IPS-18a (cell line): Measurements from ENCODE around the gene OR2T8.

ENCODE experiments used
- H3K27ac ChIP-seq: one replicate; pipeline ENCODE4 v1.5.1; 2013; ENCODE audit warnings: low read length
- H3K27me3 ChIP-seq: one replicate; pipeline ENCODE4 v1.6.1; 2013; ENCODE audit warnings: mild to moderate bottlenecking, low read length; ENCODE audit not compliant: control insufficient read depth, insufficient read depth
- H3K36me3 ChIP-seq: one replicate; pipeline ENCODE4 v1.6.1; 2013; ENCODE audit warnings: low read depth, low read length; ENCODE audit not compliant: control insufficient read depth
- H3K4me1 ChIP-seq: one replicate; pipeline ENCODE4 v1.6.1; 2013; ENCODE audit warnings: low read depth, low read length; ENCODE audit not compliant: control insufficient read depth
- H3K4me3 ChIP-seq: one replicate; pipeline ENCODE4 v1.5.1; 2013; ENCODE audit warnings: low read length
- H3K9ac ChIP-seq: one replicate; pipeline ENCODE4 v1.6.1; 2013; ENCODE audit warnings: mild to moderate bottlenecking, low read length, moderate library complexity
- H3K9me3 ChIP-seq: one replicate; pipeline ENCODE4 v1.6.1; 2013; ENCODE audit warnings: low read depth, low read length; ENCODE audit not compliant: control insufficient read depth

Gene OR2T8

DNA sequence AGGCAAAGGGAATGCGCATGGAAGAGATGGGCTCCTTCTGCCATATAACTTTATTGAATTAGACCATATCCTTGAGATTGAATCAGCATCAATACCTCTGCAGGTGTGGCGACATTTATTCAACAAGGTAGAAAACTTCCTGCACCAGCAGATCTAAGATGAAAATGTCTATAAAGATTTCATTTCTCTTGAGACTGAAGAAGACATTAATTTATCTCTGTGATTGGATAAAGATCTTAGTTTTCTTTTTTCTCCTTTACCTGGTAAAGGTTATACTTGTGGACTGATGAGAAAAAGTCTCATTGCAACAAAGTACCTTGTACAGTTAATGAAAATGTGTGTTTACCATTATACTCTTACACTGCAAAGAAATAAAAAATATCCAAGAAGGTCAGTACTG, at the start of gene OR2T8:
Gene OR2T8 (plus strand): TSS at position 301 of the 400 bp plus-strand sequence. CDS start 766 bp downstream, outside the sequence.
- Histone ChIP-seq H3K9ac (no peak within 1 kb of the TSS), H3K4me3 (no peak within 1 kb of the TSS), H3K9me3 (peaks cover 32% of the 10 kb centered on the region), H3K4me1 (no peaks in the 10 kb centered on the region), H3K36me3 (no peaks in the 10 kb centered on the region), H3K27me3 (no peaks in the 10 kb centered on the region), H3K27ac (no peak within 1 kb of the TSS)

DNA sequence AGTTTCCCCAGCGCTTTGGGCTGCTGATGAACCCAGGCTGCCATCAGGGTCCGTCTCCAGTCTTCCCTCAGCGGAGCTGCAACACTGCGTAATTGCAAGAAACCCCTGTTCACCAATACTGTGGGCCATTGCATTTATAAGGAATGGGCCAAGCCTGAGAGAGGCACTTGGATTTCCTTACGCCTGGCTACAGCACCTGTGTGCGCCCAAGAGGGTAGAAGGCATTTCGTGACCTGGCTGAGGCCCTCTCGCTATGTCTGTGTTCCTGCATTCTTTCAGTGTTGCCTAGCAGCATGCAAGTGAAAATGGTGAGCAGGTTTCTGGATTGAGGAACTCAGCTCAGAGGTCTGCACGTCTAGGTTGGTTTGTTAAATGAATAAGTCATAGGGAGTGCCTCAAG, 36.7 kb upstream of the OR2T8 start:
- Histone ChIP-seq H3K4me3 (no peak overlapping the region), H3K27me3 (no peaks in the 10 kb centered on the region), H3K36me3 (no peaks in the 10 kb centered on the region), H3K9me3 (peaks cover 16% of the 10 kb centered on the region), H3K27ac (no peak overlapping the region), H3K4me1 (no peaks in the 10 kb centered on the region), H3K9ac (no peak overlapping the region)

GRCh38 chr1:247884797-247885413, 35.1 kb upstream of the OR2T8 start:
- Histone ChIP-seq H3K27ac (no peak overlapping the region), H3K27me3 (no peaks in the 10 kb centered on the region), H3K4me3 (no peak overlapping the region), H3K36me3 (no peaks in the 10 kb centered on the region), H3K9me3 (peaks cover 13% of the 10 kb centered on the region), H3K4me1 (no peaks in the 10 kb centered on the region), H3K9ac (no peak overlapping the region)

- no peak within 1 kb of the TSS for H3K9ac ChIP-seq
- no peaks in the 10 kb centered on the region for H3K36me3 ChIP-seq
- no peaks in the 10 kb centered on the region for H3K4me1 ChIP-seq
- H3K4me3 ChIP-seq, result no peak within 1 kb of the TSS
- no peaks in the 10 kb centered on the region for H3K27me3 ChIP-seq
- H3K27ac ChIP-seq, result no peak within 1 kb of the TSS
- no peaks in the 10 kb centered on the region for H3K9me3 ChIP-seq
Observed at GRCh38 chr1:247895163-247895637, 24.9 kb upstream of the OR2T8 start, which contains the start of gene OR2W3. Gene OR2W3 (plus strand): TSS chr1:247895587. CDS start chr1:247895587, 0 bp downstream.

- no peaks in the 10 kb centered on the region for H3K36me3 ChIP-seq
- H3K4me1 ChIP-seq, result no peaks in the 10 kb centered on the region
- H3K4me3 ChIP-seq, result no peak overlapping the region
- no peaks in the 10 kb centered on the region for H3K27me3 ChIP-seq
- no peaks in the 10 kb centered on the region for H3K9me3 ChIP-seq
- H3K9ac ChIP-seq, result no peak overlapping the region
- H3K27ac ChIP-seq, result no peak overlapping the region
Observed at GRCh38 chr1:247895976-247896375, 24.1 kb upstream of the OR2T8 start.

- H3K36me3 ChIP-seq, result no peaks in the 10 kb centered on the region
- H3K9ac ChIP-seq, result no peak overlapping the region
- H3K27ac ChIP-seq, result no peak overlapping the region
- no peak overlapping the region for H3K4me3 ChIP-seq
- no peaks in the 10 kb centered on the region for H3K4me1 ChIP-seq
- no peaks in the 10 kb centered on the region for H3K27me3 ChIP-seq
- peaks cover 12% of the 10 kb centered on the region for H3K9me3 ChIP-seq
Observed at GRCh38 chr1:247904122-247904521, 15.9 kb upstream of the OR2T8 start.

GRCh38 chr1:247905181-247905580, 14.9 kb upstream of the OR2T8 start:
- Histone ChIP-seq H3K36me3 (no peaks in the 10 kb centered on the region), H3K27ac (no peak overlapping the region), H3K4me3 (no peak overlapping the region), H3K9ac (no peak overlapping the region), H3K9me3 (peaks cover 12% of the 10 kb centered on the region), H3K4me1 (no peaks in the 10 kb centered on the region), H3K27me3 (no peaks in the 10 kb centered on the region)

DNA sequence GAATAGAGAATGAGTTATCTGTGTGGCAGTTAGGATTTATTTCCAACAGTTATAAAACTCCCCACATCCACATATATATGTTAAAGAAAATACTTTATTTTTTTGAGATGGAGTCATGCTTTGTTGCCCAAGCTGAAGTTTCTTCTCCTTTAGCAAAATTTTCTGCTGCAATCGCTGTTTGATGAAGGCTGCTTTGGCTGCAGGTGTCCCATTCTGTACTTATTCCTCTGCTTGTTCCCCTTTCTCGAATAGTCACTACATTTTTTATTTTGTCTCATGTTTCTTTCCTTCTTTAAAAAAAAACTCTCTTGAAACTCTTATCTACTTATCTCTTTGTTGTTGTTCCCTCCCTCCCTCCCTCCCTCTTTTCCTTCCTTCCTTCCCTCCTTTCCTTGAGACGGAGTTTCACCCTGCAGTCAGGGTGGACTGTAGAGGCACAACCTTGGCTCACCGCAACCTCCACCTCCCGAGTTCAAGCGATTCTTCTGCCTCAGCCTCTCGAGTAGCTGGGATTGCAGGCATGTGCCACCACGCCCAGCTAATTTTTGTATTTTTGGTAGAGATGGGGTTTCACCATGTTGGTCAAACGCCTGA, 14.0 kb upstream of the OR2T8 start:
- Histone ChIP-seq H3K4me3 (no peak overlapping the region), H3K27ac (no peak overlapping the region), H3K36me3 (no peaks in the 10 kb centered on the region), H3K4me1 (no peaks in the 10 kb centered on the region), H3K27me3 (no peaks in the 10 kb centered on the region), H3K9ac (no peak overlapping the region), H3K9me3 (peaks cover 19% of the 10 kb centered on the region)

DNA sequence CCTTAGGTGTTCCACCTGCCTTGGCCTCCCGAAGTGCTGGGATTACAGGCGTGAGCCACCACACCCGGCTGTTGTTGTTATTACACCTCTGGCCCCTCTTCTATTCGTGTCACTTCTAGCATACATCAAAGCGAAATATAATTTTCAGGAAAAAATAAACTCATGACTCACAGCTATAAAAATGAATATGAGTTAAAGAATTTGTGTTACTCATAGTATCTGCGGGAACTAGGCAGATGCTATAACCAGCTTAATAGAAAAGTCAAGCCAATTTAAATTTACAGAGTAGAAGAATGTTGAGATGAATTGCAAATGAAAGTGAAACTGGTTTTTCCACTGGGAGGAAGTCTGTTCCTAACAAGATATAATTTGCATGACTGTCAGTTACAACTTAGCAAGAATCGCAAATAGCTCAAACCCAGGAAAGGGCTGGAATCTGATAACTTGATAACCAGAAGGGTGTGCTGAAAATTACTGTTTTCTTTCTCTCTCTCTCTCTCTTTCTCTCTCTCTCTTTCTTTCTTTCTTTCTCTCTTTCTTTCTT, 13.5 kb upstream of the OR2T8 start:
- Histone ChIP-seq H3K27ac (no peak overlapping the region), H3K9me3 (peaks cover 25% of the 10 kb centered on the region), H3K4me3 (no peak overlapping the region), H3K9ac (no peak overlapping the region), H3K27me3 (no peaks in the 10 kb centered on the region), H3K36me3 (no peaks in the 10 kb centered on the region), H3K4me1 (no peaks in the 10 kb centered on the region)

- Histone ChIP-seq H3K27me3 (no peaks in the 10 kb centered on the region), H3K9me3 (peaks cover 33% of the 10 kb centered on the region), H3K27ac (no peak overlapping the region), H3K9ac (no peak overlapping the region), H3K36me3 (no peaks in the 10 kb centered on the region), H3K4me3 (no peak overlapping the region), H3K4me1 (no peaks in the 10 kb centered on the region)
Observed at GRCh38 chr1:247908766-247909165, 11.3 kb upstream of the OR2T8 start.

GRCh38 chr1:247913786-247914185, 6.3 kb upstream of the OR2T8 start:
- H3K4me1 ChIP-seq, result no peaks in the 10 kb centered on the region
- no peak overlapping the region for H3K9ac ChIP-seq
- H3K4me3 ChIP-seq, result no peak overlapping the region
- peaks cover 39% of the 10 kb centered on the region for H3K9me3 ChIP-seq
- no peaks in the 10 kb centered on the region for H3K36me3 ChIP-seq
- H3K27ac ChIP-seq, result no peak overlapping the region
- H3K27me3 ChIP-seq, result no peaks in the 10 kb centered on the region
